ENCODE data around the gene OTOS.

Gene OTOS

DNA sequence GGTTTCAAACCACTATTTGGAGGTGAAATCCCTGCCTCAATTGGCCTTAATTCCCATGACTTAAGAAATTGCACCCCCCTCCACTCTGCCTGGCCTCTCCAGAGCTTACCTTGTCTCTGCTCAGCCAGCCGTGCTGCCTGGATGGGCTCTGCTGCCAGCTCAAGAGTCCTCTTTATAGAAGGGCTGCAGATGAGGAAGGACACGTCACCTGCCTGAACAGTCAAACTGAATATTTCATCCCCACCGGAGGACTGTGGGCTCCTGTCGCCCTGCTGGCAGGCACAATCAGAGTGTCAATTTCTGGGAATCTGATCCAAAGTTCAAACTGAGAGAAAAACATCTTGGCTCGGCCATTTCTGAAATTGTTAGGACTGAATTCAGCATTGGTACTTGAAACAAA lies at the start of gene OTOS:
OTOS (minus strand) TSS at position 148 of the 400 bp plus-strand sequence. CDS start 332 bp downstream, outside the sequence.
- peak in 1 of 56 donors; percentile 19 for DNase-seq

DNA sequence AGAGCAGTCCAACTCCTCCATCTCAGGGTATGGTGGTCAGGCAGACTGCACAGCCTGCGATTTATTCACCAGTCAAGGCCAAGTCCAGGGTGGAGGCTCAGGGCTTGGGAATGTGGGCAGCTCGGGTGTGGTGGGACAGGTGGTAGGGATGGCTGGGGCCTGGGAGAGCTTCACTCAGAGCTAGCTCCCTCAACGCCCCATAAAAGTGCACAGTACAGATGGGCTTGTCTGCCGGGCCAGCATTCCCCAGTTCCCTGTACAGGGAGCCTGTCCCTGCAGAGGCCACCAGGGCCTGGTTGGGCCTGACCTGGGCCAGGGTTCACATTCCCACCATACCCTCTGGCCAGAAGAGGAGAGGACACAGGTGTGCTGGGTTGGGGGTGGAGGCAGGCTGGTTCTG lies 49.2 kb upstream of the OTOS start:
- no peak for DNase-seq

DNA sequence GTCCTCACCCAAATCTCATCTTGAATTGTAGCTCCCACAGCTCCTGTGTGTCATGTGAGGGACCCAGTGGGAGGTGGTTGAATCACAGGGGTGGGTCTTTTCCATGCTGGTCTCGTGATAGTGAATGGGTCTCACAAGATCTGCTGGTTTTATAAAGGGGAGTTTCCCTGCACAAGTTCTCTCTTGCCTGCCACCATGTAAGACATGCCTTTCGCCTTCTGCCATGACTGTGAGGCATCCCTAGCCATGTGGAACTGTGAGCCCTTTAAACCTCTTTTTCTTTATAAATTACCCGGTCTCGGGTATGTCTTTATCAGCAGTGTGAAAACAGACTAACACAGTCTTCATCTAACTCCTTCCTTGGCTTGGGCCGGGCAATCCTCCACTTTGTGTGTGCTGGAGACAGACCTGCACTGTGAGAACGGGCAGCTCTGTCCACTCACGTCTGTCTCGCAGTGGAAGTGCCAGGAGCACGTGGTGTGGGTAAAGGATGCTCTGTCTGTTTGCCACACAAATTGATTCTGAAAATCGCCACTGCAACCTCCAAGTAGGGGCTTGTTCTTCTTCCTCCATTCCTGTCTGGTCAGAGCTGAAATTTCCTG lies 47.6 kb upstream of the OTOS start:
- DNase-seq: no peak

DNA sequence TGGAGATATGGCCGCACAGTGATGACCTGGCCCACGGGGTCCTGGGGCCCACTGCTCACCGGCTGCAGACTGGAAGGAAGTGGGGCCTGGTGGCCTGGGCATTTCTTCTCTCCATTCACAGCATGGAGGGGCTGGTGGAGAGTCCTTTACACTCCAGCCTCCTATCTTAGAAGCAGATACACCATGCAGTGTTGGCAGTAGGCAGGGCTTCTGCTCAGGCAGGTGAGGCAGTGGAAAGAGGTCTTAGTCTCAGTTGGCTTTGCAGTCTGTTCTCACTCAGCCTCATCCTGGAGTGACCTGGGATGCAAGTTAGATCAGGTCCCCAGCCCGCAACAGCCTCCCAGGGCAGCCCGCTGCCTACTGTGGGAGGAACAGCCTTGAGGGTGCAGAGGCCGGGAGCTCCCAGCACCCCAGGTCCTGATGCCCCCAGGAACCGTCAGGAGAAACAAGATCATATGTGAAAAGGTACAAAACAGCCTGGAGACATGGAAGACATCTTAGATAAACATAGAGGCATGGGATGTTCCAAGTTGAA lies 45.8 kb upstream of the OTOS start:
- DNase-seq: no peak

DNA sequence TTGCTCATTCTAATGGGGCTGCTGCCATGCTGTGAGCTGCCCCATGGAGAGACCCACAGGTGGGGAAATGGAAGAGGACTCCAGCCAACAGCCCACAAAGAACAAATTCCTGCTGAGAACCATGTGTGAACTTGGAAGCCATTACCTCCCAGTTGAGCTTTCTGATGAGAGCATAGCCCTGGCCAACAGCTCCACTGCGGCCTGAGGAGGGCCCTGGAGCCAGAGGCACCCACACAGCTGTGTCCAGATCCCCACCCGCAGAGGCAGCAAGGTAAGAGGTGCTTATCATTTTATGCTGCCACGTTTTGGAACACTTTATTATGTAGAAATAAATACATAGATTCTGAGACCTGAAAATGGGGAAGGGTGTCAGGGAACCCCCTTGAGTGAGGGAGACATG lies 44.2 kb upstream of the OTOS start:
- no peak for DNase-seq

DNA sequence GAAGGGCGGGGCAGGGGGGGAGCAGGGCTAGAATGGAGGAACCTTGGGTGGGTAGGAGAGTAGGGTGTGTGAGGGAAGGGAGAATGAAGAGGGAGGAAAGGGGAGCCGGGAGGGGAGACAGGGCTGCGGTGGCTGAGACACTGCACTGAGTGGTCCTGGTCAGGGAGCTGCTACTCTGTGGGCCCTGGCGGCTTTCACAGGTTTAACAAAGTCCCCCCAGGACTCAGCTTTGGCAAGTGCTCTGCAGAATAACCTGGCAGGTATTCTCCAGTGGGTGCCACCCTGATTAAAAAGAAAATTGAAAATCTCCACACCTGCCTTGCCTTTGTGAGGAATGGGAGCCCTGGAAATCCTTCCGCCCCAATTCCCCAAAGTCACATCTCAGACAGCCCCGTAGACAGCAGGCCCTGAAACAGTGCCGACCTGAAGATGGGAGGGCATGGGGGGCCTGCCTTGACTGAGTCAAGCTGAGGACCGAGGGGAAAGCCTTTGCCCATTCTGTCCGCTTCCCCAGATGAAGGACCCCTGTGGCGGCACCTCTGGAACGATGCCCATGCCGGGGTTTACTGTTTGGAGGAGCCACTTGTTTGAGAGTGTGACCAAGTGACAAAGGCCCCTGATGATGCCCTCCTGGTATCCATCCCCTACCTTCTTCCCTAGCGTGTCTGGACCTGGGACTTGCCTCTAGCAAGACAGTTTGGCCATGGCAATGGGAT lies 43.6 kb upstream of the OTOS start:
- no peak for DNase-seq

DNA sequence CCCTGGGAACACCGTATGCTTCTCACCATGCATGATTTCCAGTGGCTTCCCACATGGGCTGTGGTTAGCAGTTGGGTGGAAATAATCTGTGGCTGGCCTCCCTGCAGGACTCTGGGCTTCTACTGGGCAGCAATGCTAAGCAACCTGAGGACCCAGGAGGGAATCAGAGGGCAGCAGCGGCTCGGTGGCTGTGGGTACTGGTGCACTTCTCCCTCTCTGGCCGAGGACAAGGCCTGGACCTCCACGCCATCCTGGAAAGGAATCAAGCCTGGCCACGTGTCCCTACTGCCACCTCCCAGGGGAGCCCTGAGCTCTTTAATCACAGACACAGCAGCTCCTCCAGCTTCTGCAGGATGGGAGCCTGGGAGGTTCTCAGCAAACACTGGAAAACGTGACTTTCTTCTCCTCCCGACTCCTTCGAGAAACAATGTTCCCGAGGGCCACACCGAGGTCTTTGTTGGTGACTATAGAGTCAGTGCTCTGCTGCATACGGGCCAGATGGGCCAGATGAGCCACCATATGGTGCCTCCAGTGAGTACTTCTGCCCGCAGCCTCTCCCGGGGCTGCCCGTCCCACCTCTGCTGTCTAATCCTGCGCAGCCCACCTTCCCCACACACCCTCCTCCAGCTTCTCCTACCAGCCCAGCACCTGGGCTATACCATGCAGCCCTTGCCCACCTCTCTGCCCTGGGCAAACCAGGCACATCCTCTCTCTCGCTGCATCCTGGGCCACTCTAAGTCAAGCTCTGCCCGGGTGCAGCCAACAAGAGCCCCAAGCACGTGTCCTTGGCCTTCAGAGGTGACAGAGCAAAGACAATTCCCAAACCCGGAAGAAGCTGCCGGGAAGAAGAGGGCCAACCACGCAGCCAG lies 42.8 kb upstream of the OTOS start:
- DNase-seq: no peak

GRCh38 chr2:240182476-240182875 lies 42.0 kb upstream of the OTOS start:
- no peak for DNase-seq

DNA sequence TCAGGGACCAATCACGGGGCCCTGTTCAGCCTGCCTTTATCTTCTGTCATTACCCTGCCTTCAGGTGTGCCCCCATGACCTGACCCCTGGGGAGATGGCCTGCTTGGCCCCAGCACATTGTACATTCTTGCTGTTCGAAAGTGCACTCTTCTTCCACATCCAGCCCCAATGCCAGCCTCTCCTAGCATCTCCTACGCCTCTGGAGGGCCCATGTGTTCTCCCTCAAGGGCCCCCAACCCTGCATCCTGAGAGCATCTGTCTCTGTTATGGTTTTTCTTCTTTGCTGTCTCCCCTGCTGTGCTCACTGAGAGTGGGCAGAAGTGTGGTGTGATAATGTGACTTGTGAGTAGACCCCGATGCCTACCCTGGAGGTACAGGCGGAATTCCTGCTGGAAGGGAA lies 41.5 kb upstream of the OTOS start:
- DNase-seq: no peak

GRCh38 chr2:240179941-240180666 lies 39.6 kb upstream of the OTOS start:
- DNase-seq: no peak

GRCh38 chr2:240179186-240179815 lies 38.8 kb upstream of the OTOS start:
- no peak for DNase-seq

GRCh38 chr2:240178564-240178963 lies 38.1 kb upstream of the OTOS start:
- DNase-seq: no peak

DNA sequence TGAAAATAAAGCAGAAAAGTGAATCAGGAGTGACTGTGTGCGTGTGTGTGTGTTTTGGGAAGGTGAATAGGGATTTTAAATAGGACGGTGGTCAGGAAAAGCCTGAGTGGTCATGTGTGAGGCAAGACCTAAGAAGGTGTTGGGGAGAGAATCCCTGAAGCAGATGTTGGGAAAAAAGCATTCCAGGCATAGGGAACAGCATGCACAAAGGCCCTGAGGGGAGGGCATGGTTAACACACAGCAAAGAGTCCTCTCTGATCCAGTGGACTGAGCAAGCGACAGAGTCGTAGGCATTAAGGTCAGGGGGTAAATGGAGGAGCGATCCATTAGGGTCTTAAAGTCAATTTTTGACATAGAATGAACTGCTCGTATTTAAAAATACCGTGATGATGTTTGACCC lies 34.0 kb upstream of the OTOS start:
- no peak for DNase-seq

DNA sequence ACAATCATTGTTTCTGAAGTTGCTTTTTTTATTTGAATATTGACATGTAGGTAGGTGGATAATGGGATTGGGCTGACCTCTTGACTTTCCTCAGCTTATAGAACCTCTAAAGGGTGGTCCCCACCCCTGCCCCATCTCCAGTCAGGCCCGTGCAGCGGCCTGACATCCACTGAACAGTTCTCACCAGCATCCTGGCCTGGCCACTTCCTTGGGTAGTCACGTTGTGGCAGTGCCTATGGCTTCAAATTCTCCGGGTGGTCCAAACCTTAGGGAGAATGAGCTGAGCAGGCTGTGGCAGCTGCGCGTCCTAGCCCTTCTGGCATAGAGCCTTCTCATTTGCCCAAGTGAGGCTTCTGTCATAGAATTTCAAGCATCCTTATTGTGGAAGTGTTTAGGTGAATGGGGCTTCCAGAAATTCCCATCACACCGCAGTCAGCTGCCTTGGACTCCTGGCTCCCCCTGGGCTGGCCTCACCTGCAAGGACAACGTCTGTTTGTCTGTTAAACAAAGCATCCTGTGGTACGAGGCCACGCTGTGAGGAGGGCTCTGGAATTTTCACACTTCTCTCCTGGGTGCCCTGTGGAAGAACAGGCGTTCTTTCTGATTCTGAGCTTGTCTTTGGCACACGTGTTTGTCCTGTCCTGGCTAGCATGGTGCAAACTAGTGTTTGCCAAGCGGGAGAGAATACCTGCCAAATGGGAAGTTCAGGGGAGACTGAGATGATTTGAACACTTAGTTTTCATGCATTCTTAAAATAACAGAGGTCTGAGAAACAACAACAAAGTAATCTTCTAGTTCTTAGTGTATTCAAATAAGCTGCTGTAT lies 31.8 kb upstream of the OTOS start:
- no peak for DNase-seq

GRCh38 chr2:240170883-240171282 lies 30.4 kb upstream of the OTOS start:
- DNase-seq: no peak

DNA sequence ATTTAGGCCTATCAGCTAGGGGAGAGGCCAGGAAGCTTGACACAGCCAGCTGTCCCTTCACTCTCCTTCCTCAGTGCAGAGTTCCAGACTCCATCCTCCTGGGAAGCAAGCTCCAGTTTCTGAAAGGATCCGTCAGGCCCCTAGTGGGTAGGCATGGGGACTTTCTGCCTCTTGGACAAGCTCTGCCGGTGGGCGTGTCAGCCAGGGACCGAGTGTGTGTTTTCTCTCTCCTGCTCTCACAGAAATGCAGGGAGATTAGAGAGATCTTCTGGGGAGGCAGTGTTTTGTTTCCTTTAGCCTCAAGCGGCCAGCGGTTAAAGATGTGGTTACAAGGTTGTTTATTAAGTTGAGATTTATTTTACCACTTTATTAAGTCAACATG lies 29.9 kb upstream of the OTOS start:
- DNase-seq: no peak

GRCh38 chr2:240169486-240170353 lies 29.3 kb upstream of the OTOS start:
- DNase-seq: no peak

- DNase-seq: no peak
These were observed 28.3 kb upstream of the OTOS start for GRCh38 chr2:240168546-240169361.

Data from nucleus accumbens (tissue), 56 donors.